ENCODE results near the gene SLC7A1. TPM values are rescaled to one million over a fixed set of nuclear protein-coding genes. Genes with fewer than 3 reads are reported as not detected.

SLC7A1 gene
- total RNA-seq, 2 experiments from 2014 or later: 39.5 to 141 TPM

GRCh38 chr13:29481603-29482002 lies 113.9 kb downstream of the SLC7A1 start:
- H3K36me3 ChIP-seq (ENCODE audit: insufficient read depth, low read length): no peaks in the 10 kb centered on the region
- no peak for DNase-seq (ENCODE audit: low spot score)
- no peak overlapping the region for H3K4me3 ChIP-seq (ENCODE audit: low read depth, low read length, poor library complexity, severe bottlenecking)
- intact Hi-C loops (cut with micrococcal nuclease; ENCODE audit: unreplicated experiment): no loop called here
- no peaks in the 10 kb centered on the region for H3K79me2 ChIP-seq (ENCODE audit: insufficient read depth, low read depth, low read length)
- CTCF ChIA-PET (ENCODE audit: unreplicated experiment): no interaction called here
- no peak overlapping the region for H3K27ac ChIP-seq (ENCODE audit: low read depth, low read length, poor library complexity, severe bottlenecking)
- no peaks in the 10 kb centered on the region for H3K9me2 ChIP-seq (ENCODE audit: insufficient read depth, low read length)
- POLR2A ChIA-PET: interaction anchor here (0.6 kb wide), 1 partner anchor 825 kb away, joined by 3 read pairs; no protein-coding TSS in a partner anchor
- no peak for TF ChIP-seq EZH2phosphoT487 (IDR thresholded peaks at IDR 0.05; ENCODE audit: borderline replicate concordance, low read depth, low read length)
- TF ChIP-seq CTCF (conservative IDR thresholded peaks at IDR 0.05; ENCODE audit: low read length): no peak
- no TSS peak for BruUV-seq (replicated peaks)
- H2AFZ ChIP-seq (ENCODE audit: low read length): no peak overlapping the region
- H4K20me1 ChIP-seq (ENCODE audit: insufficient read depth, low read length): no peaks in the 10 kb centered on the region
- no peak overlapping the region for H3K4me2 ChIP-seq (ENCODE audit: low read length)
- no peaks in the 10 kb centered on the region for H3K9me3 ChIP-seq (ENCODE audit: low read length)
- peaks cover 5% of the 10 kb centered on the region for H3K4me1 ChIP-seq (ENCODE audit: insufficient read depth, low read length, poor library complexity, severe bottlenecking)

DNA sequence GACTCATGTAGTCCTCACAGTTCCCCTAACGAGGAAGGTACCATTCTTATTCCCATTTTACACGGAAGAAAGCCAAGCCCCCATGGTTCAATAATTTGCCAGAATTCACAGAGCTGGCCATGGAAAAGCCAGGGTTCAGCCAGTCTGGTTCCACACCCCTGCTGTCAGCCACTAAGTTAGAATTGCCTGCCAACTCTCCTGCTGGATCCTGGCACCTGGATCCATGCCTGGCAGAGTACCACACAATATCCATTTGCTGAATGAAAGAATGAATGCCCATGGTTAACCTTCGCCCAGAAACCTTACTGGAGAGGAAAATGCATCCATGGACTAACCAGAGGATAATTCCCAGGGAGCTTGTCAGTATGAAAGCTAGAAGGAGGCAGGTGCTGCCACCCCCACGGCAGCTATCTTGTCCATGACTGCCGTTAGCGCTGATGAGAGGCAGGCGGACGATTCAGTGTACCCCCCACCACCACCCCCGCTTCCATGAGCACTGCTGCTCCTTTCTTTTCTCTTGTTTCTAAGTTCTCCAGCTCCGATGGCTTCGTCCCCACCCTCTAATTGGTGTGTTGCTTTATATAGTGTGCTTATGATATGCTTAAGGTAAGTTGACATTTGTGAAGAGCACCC lies 114.5 kb downstream of the SLC7A1 start:
- intact Hi-C loops (cut with micrococcal nuclease; ENCODE audit: unreplicated experiment): no loop called here
- Histone ChIP-seq H3K4me3 (ENCODE audit: low read depth, low read length, poor library complexity, severe bottlenecking) (no peak overlapping the region), H3K4me2 (ENCODE audit: low read length) (no peak overlapping the region), H3K9me3 (ENCODE audit: low read length) (no peaks in the 10 kb centered on the region), H3K27ac (ENCODE audit: low read depth, low read length, poor library complexity, severe bottlenecking) (no peak overlapping the region), H3K36me3 (ENCODE audit: insufficient read depth, low read length) (no peaks in the 10 kb centered on the region), H3K9me2 (ENCODE audit: insufficient read depth, low read length) (no peaks in the 10 kb centered on the region), H2AFZ (ENCODE audit: low read length) (no peak overlapping the region), H4K20me1 (ENCODE audit: insufficient read depth, low read length) (no peaks in the 10 kb centered on the region), H3K4me1 (ENCODE audit: insufficient read depth, low read length, poor library complexity, severe bottlenecking) (peaks cover 5% of the 10 kb centered on the region), H3K79me2 (ENCODE audit: insufficient read depth, low read depth, low read length) (no peaks in the 10 kb centered on the region)
- DNase-seq (ENCODE audit: low spot score): no peak
- TF ChIP-seq EZH2phosphoT487 (IDR thresholded peaks at IDR 0.05; ENCODE audit: borderline replicate concordance, low read depth, low read length) (no peak), CTCF (conservative IDR thresholded peaks at IDR 0.05; ENCODE audit: low read length) (no peak)
- POLR2A ChIA-PET: interaction anchor here (0.6 kb wide), 1 partner anchor 824 kb away, joined by 3 read pairs; no protein-coding TSS in a partner anchor
- BruUV-seq (replicated peaks): no TSS peak
- CTCF ChIA-PET (ENCODE audit: unreplicated experiment): interaction anchor here (0.5 kb wide), 1 partner anchor 655 kb away, joined by 7 read pairs; no protein-coding TSS in a partner anchor
